Psoas muscle (tissue), 8 donors: Measurements from ENCODE around the gene FRAS1. TPM values are rescaled to one million over a fixed set of nuclear protein-coding genes. Genes with fewer than 3 reads are reported as not detected.
"Not testable (repeated sequence)": the region's sequence is repeated elsewhere in the genome, so short reads cannot be mapped to it uniquely, and the experiment has no call there.

ENCODE experiments used
- ATAC-seq, 4 donors: fragments of 200-7000 bp; cut with Tn5 transposase; one replicate each; pipeline ENCODE4 v1.9.1; 2020; ENCODE audit warnings: moderate library complexity in 3 of 4, mild to moderate bottlenecking in 2 of 4
- DNase-seq, 2 donors: peaks; one replicate each; pipeline ENCODE4 v3.0.0-alpha.2; 2020
- H3K27ac ChIP-seq: fragments of 200-600 bp; one replicate; pipeline ENCODE4 v1.8.0; 2022
- H3K27me3 ChIP-seq, 3 donors: fragments of 200-600 bp in 1 of 3; one replicate each; pipeline versions ENCODE4 v1.6.1 to v1.8.0; 2013 to 2022; ENCODE audit warnings: low read length in 2 of 3, mild to moderate bottlenecking in 2 of 3, moderate library complexity in 1 of 3; ENCODE audit not compliant: insufficient read depth in 3 of 3
- H3K36me3 ChIP-seq, 2 donors: fragments of 200-600 bp in 1 of 2; one replicate each; pipeline versions ENCODE4 v1.6.1 to v1.8.0; 2013 to 2022; ENCODE audit warnings: low read depth in 1 of 2, mild to moderate bottlenecking in 1 of 2, moderate library complexity in 1 of 2; ENCODE audit not compliant: insufficient read depth in 1 of 2
- H3K4me1 ChIP-seq: fragments of 200-600 bp; one replicate; pipeline ENCODE4 v1.8.0; 2022
- H3K4me3 ChIP-seq: fragments of 200-600 bp; one replicate; pipeline ENCODE4 v1.8.0; 2022; ENCODE audit warnings: mild to moderate bottlenecking
- H3K9me3 ChIP-seq: fragments of 200-600 bp; one replicate; pipeline ENCODE4 v1.8.0; 2022
- CTCF ChIP-seq: fragments of 200-600 bp; IDR thresholded peaks from one replicate; pipeline ENCODE4 v1.8.0; 2022; ENCODE audit warnings: antibody characterized with exemption
- WGBS, 3 donors: extraction: QIAGEN DNeasy Blood & Tissue Kit; methylation state at CpG; one replicate each; pipeline versions ENCODE4 v1.1.6 to v1.1.7; 2013; 5-methylcytosine and 5-hydroxymethylcytosine counted together
- intact Hi-C, 2 donors: fragments of 100-400 bp; cut with DNase I; formaldehyde crosslinking; loops; one replicate each; pipeline versions ENCODE4 v1.11.0 to v1.14.2; 2022
- polyA plus RNA-seq, 3 donors: library from polyadenylated mRNA; stranded (reverse); fragments of 200-250 nt; gene quantifications; one replicate each; pipeline ENCODE4 v1.2.3, GENCODE V29; 2013
- total RNA-seq, 4 donors: library from RNA; stranded (reverse); fragmentation: NEBNext Ultra II Directional in 2 of 4; extraction: Animal tissue kit (Norgen Biotek cat#: 25700) in 2 of 4; gene quantifications; one replicate each; pipeline versions ENCODE4 v1.2.1 to v1.2.4, GENCODE V29; 2021 to 2023
- donor health status: healthy with polysubstance abuse.
- donor health status: DM: no; HTN: no; CAD: no; lungs with moderate emphysema.
- donor health status: Bipolar disorder and iron deficiency.
- donor health status: healthy.
- donor health status: DM: yes; HTN: yes; CAD: no.
- donor health status: DM: no; HTN: no; CAD: no.
- donor health status: DM: no; HTN: no; CAD: no.
- donor health status: DM: yes; HTN: yes; CAD: no.

The FRAS1 gene
- total and polyA plus RNA-seq, 7 donors: 0.08 to 3.0 (median 0.42) TPM

GRCh38 chr4:78297116-78297800 is 240.1 kb downstream of the FRAS1 start:
- Histone ChIP-seq H3K36me3 (no peaks in the 10 kb centered on the region), H3K4me3 (no peak overlapping the region), H3K4me1 (peaks cover 6% of the 10 kb centered on the region), H3K27ac (no peak overlapping the region), H3K27me3 (no peaks in the 10 kb centered on the region), H3K9me3 (no peaks in the 10 kb centered on the region)
- TF ChIP-seq CTCF: no peak
- DNase-seq (no peak), ATAC-seq (no peak)
- WGBS, 3 donors: 46 to 63% (median 54%) methylated on average over 3 of the region's 3 CpGs
- intact Hi-C loops: no loop called here

- no peak overlapping the region for H3K4me3 ChIP-seq
- no peaks in the 10 kb centered on the region for H3K36me3 ChIP-seq
- no peak overlapping the region for H3K27ac ChIP-seq
- H3K4me1 ChIP-seq: peaks cover 3% of the 10 kb centered on the region
- ATAC-seq (no peak), DNase-seq (no peak)
- H3K9me3 ChIP-seq: no peaks in the 10 kb centered on the region
- H3K27me3 ChIP-seq: no peaks in the 10 kb centered on the region
- TF ChIP-seq CTCF: no peak
- intact Hi-C loops: no loop called here
These were observed 241.5 kb downstream of the FRAS1 start for GRCh38 chr4:78298618-78299017.

- ATAC-seq: peak in 1 of 4 donors; percentile 46
These were observed 242.4 kb downstream of the FRAS1 start for GRCh38 chr4:78299565-78299972.

GRCh38 chr4:78307263-78307662 is 250.1 kb downstream of the FRAS1 start:
- H3K27ac ChIP-seq, intact Hi-C loops, DNase-seq, H3K9me3 ChIP-seq, H3K4me1 ChIP-seq, H3K4me3 ChIP-seq, H3K36me3 ChIP-seq, ATAC-seq, H3K27me3 ChIP-seq: not testable (repeated sequence)
- WGBS, 3 donors: 81 to 90% (median 85%) methylated on average over 12 to 16 of the region's 16 CpGs

More at GRCh38 chr4:78299565-78299972, 242.4 kb downstream of the FRAS1 start:
- Histone ChIP-seq H3K36me3 (no peaks in the 10 kb centered on the region), H3K27me3 (no peaks in the 10 kb centered on the region), H3K4me3 (no peak overlapping the region), H3K4me1 (no peaks in the 10 kb centered on the region), H3K27ac (no peak overlapping the region), H3K9me3 (no peaks in the 10 kb centered on the region)
- WGBS, 3 donors: 17 to 38% (median 27%) methylated on average over 2 of the region's 2 CpGs
- no peak for TF ChIP-seq CTCF
- DNase-seq: no peak
- intact Hi-C loops: no loop called here

- ATAC-seq (no peak), DNase-seq (no peak)
- H3K27ac ChIP-seq: no peak overlapping the region
- no peaks in the 10 kb centered on the region for H3K27me3 ChIP-seq
- H3K36me3 ChIP-seq: no peaks in the 10 kb centered on the region
- H3K4me3 ChIP-seq: no peak overlapping the region
- intact Hi-C loops: no loop called here
- no peaks in the 10 kb centered on the region for H3K4me1 ChIP-seq
- 72 to 76% (median 72%) methylated on average over 4 of the region's 4 CpGs for WGBS, 3 donors
- no peak for TF ChIP-seq CTCF
- H3K9me3 ChIP-seq: no peaks in the 10 kb centered on the region
These were observed 251.4 kb downstream of the FRAS1 start for GRCh38 chr4:78308517-78308916.
